ENCODE data around the gene PSME4.
"Not testable (repeated sequence)": the region's sequence is repeated elsewhere in the genome, so short reads cannot be mapped to it uniquely, and the experiment has no call there.

The PSME4 gene

GRCh38 chr2:53841651-53842050, 129.1 kb downstream of the PSME4 start:
- not testable (repeated sequence) for FAIRE-seq

- FAIRE-seq = no peak
Measured at GRCh38 chr2:53840580-53840979, 130.2 kb downstream of the PSME4 start.

- FAIRE-seq = not testable (repeated sequence)
Measured at GRCh38 chr2:53829980-53830290, 140.9 kb downstream of the PSME4 start.

- no peak for FAIRE-seq
Measured at GRCh38 chr2:53829273-53829979, 141.4 kb downstream of the PSME4 start.

- FAIRE-seq = no peak
Measured at GRCh38 chr2:53828331-53828730, 142.5 kb downstream of the PSME4 start.

GRCh38 chr2:53827398-53828175, 143.2 kb downstream of the PSME4 start:
- FAIRE-seq = no peak

GRCh38 chr2:53826587-53827397, 144.0 kb downstream of the PSME4 start:
- no peak for FAIRE-seq

- no peak for FAIRE-seq
Measured at GRCh38 chr2:53826030-53826410, 144.8 kb downstream of the PSME4 start.

- not testable (repeated sequence) for FAIRE-seq
Measured at GRCh38 chr2:53823639-53824038, 147.2 kb downstream of the PSME4 start.

GRCh38 chr2:53821810-53822209, 149.0 kb downstream of the PSME4 start:
- no peak for FAIRE-seq

- FAIRE-seq = no peak
Measured at GRCh38 chr2:53820711-53821110, 150.1 kb downstream of the PSME4 start.

GRCh38 chr2:53820048-53820447, 150.7 kb downstream of the PSME4 start:
- no peak for FAIRE-seq

GRCh38 chr2:53819634-53820033, 151.2 kb downstream of the PSME4 start:
- no peak for FAIRE-seq

- no peak for FAIRE-seq
Measured at GRCh38 chr2:53818854-53819435, 151.8 kb downstream of the PSME4 start.

Measured in A204.1 (cell line).